Stimulated activated CD8-positive, alpha-beta memory T cell treated with anti-CD3 and anti-CD28 coated beads, Interleukin-2, amount 100 ng/mL, for 48 hours (primary cell): ENCODE results near the gene PHF24.
"Not testable (repeated sequence)": the region's sequence is repeated elsewhere in the genome, so short reads cannot be mapped to it uniquely, and the experiment has no call there.

ENCODE experiments used
- DNase-seq, 2 donors: peaks; one replicate each; pipeline ENCODE4 v3.0.0-alpha.2; 2020; ENCODE audit warnings: low read depth in 2 of 2

PHF24 gene

DNA sequence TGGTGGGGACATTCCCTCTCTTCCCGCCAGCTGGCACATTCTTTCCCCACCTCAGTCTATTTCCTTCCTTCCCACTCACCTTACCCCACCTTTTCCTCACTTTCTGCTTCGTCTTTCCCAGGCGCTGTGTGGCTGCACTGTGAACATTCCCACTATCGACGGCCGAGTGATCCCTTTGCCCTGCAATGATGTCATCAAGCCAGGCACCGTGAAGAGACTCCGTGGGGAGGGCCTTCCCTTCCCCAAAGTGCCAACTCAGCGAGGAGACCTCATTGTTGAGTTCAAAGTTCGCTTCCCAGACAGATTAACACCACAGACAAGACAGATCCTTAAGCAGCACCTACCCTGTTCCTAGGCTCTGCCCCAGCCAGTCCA, 38.8 kb downstream of the PHF24 start:
- no peak for DNase-seq

DNA sequence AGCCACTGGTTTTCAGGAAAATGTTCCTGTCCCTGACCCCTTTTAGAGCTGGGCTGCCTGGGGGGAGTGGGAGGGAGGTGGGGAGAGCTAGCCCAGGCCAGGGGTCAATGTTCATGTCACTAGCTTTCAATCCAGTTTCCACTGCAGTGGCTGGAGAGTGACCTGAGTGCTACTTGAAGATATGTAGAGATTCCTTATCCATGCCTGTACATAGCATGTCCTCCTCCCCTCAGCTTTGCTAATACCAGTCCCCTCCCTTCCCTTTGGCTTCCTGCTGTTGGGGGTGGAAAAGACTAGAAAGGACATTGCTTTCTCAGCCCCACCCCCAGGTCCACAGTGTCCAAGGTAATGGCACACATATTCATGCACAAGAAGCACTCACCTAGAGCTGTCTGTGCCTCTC, 39.3 kb downstream of the PHF24 start:
- DNase-seq = no peak

DNA sequence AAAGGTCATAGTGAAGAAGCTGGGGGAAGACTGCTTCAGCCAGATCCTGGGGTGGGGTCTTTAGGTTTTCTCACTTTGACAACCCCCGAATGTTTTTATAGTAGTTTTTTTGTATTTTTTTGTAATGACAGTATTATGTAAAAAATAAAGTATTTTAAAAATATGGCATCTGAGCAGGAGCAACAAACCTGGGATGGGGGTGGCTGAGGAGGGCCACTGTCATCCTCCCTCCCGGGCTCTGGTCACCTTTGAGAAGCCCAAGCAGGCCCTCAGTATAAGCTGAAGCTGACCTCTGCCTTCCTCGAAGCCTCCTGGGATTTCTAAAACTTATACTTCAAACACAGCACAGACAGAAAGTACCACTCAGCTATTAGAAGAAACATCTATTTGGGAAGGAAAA, 40.2 kb downstream of the PHF24 start:
- no peak for DNase-seq

DNA sequence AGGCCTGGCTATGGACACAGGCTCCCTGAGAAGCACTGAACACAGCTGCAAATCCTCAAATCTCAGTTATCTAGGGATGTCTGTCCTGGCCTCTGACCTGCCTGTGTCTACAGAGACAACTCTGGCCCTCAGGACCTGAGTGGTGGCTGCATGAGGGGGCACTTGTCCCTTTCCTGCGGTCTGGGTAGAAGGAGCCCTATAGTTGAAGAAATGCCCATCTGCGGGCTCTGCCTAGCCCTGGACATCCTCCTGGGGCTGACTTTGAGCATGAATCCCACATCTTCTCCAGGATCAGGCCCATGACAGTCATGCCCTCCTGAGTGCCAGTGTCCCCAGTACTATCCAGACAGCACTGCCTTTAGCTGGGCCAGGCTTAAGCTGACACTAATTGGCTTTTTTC, 41.5 kb downstream of the PHF24 start:
- DNase-seq = no peak

DNA sequence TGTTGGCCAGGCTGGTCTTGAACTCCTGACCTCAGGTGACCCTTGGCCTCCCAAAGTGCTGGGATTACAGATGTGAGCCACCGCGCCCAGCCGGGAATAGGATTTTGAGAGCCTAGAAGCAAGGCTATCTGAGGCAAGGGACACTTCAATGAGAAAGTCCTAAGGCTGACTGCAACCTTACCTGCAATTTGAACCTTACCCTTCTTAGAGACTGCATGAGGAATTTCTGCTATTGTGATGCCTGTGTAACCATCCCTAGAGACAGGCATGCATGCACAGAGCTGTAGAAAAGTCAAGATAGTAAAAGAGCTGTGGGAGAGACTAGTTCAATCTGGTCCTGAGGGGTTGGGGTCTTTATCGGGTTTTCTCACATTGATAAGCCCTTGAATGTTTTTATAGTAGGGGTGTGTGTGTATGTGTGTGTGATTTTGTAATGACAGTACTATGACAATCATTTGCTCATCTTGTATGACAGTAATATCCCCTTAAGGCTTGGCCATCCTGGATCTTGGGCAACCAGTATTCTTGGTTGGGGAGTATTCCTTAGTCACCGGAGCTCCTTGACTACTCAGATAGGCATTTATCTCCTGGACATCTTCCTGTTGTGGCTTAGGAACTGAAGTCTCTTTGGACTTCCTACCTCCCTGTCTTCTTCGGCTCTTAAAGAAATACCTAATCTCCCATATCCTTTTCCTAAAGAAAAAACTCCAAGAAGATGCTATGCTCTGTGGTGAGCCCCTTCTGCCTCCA, 42.6 kb downstream of the PHF24 start:
- DNase-seq = no peak

DNA sequence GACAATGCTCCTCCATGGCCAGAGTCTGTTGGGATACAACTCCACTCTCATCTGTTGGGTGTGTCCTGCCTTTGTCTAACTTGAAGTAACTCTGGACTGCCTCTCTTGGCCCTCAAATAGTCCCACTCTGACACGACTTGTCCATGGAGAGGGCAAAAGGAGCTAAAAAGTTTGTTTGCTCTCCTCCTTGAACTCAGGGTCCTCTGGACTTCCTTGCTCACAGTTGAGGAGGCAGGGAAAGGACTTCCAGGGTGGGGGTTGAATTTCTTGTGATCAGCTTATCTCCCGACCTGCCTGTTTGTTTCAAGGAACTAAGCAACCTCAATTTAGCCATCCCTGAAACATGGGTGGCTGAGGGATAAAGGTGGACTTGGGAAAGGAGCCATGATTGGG, 43.2 kb downstream of the PHF24 start:
- DNase-seq = no peak

DNA sequence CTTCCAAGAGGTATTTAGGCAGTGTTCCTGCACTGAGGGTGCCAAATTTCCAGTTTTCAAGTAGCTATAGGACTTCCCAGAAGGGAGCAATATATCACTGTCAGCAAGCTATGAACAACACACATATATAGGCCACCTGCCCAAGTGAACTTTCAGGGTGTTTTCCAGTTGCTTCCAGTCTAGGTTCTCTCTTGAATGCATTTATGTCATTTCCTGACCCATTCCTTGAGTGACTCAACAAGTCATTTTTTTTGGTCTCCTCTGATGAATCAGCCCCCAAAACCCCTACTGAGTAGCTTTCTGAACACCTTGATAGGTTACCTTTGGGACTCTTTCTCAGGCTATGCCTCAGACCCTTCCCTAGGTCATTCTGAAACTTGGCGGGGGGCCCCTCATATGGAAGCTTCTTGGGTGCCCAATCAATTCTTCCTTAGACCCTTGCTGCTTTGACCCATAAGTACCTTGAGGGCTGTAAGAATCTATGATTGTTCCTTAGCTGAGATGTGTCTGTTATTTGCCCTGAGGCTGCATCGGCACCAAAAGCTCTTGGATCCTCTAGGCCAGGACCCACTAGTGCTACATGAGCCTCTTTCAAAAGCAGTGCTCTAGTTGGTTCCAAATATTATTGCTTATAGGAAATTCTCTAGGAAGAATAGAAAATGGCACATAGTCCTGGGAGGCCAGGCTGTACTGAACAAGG, 43.9 kb downstream of the PHF24 start:
- DNase-seq = no peak

DNA sequence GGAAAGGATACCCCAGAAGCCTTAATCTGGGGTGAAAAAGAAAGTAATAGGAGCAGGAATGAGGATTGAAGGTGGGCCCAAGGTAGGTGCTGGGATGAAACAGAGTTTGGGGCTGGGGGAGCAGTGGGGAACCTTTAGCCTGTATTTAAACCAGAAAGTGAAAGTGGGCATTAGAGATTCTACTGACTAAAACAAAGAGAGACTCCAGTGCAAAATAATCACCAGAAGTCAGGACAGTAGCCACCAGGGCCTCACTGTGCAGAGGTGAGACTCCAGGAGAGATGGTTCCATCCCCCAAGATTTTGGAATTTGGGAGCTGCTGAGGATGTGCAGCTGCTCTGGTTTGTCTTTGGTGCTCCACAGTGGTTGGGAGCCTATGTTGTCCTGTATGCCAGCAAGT, 44.5 kb downstream of the PHF24 start:
- DNase-seq = no peak

DNA sequence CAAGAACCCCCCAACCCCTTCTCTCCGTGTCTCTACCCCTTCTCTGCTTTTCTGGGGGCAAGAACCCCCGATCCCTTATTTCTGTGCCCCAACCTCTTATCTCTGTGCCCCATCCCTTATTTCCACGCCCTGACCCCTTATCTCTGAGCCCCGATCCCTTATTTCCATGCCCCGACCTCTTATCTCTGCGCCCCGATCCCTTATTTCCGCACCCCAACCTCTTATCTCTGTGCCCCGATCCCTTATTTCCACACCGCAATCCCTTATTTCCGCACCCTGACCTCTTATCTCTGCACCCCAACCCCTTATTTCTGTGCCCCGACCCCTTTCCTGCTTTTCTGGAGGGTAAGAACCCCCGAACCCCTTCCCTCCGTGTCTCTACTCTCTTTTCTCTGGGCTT, 46.2 kb downstream of the PHF24 start:
- DNase-seq = not testable (repeated sequence)

DNA sequence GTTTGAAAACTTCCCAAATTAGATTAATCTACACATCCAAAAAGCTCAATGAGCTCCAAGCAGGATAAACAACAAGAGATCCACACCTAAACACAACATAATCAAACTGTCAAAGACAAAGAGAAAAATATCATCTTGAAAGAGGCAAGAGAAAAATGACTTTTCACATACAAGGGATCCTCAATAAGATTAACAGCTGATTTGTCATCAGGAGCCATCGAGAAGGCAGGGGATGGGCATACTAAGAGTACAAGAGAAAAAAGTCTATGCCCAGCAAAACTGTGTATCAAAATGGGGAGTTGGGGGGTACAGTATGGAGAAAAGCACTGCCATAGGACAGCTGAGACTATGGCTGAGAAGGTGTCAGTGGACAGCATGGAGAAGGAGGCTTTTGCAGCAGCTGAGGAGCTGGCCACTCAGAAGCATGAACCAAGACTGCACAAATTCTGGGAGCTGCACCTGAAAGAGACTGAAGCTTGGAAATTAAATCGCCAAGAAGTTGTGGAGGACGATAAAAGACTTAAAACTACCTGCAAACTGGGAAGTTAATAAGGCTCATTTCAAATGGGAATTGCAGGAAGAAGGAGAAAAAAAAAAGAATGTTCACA, 52.4 kb downstream of the PHF24 start:
- DNase-seq = no peak

DNA sequence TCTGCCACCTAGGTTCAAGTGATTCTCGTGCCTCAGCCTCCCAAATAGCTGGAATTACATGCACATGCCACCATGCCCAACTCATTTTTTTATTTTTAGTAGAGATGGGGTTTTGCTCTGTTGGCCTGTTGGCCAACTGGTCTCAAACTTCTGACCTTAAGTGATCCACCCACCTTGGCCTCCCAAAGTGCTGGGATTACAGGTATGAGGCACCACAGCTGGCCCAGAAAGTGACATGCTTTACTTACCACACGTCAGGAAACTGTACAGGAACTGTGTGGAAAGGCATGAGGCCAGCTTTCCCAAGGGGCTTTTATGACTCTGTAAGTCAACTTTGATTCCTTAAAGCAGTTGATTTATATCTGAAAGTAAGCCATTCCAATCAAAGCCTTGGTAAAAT, 56.4 kb downstream of the PHF24 start:
- DNase-seq = no peak

DNA sequence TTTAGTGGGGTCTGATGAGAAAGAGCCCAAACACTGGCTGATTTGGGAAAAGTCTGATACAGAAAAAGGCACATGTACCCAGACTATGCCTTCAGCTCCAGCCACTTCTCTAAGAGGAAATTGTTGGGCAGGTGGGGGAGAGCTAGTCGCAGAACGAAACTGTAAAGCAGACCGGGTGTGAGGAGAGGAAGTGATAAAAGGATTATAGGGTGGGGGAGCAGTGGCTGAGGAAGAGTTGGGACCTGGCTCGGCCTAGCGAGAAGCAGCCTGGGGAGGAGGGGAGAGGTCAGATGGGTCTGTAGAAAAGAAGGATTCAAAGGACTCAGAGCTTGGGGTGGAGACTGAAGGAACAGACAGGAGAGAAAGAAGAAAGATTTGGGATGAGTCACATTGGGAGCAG, 65.4 kb downstream of the PHF24 start:
- not testable (repeated sequence) for DNase-seq

DNA sequence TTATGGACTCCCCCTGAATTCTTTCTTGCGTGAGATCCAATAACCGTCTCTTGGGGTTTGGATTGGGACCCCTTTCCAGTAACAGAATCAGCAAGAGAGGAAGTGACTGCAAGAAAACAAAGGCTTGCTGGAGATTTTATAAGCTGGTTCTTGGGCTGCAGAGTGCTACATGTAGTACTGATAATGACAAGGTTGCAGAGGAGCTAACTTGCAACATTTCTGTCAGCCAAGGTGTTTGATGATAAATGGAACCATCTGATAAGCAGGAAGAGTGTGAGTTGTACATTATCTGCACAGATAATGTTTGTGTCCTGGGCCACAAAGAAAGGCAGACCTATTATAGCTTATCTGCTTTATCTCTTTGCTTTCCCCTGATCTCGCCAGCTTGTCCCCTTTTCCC, 68.6 kb downstream of the PHF24 start:
- DNase-seq = no peak

DNA sequence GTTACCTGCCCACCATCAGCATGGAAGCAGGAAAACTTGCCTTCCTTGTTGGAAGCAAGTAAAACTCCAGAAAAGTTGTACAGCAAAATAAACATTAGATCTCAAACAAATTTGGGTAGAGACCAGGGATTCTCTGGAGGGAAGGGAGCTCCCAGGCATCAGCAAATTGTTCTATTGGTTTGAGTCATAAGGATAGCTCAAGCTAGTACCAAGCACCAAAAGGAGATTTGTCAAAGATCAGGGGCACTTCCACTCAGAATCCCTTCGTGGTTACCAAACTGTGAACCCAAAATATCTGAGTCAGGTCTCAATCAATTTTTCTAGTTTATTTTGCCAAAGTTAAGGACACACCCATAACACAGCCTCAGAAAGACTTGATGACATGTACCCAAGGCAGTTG, 69.3 kb downstream of the PHF24 start:
- no peak for DNase-seq

DNA sequence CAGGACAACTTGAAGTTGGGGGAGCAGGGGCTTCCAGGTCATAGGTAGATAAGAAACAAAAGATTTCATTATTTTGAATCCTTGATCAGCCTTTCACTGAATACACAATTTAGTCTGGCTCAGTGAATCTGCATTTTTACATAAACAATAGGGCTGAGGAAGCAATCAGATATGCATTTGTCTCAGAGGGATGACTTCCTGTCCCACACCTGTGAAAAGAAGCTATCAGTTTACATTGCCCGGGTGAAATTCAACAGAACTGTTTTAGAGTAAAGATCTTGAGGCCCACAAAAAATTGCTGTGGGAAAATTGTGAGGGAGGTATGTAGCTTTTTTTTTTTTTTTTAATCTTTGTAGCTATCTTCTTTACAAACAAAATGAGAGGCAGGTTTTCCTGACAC, 69.8 kb downstream of the PHF24 start:
- DNase-seq = no peak

DNA sequence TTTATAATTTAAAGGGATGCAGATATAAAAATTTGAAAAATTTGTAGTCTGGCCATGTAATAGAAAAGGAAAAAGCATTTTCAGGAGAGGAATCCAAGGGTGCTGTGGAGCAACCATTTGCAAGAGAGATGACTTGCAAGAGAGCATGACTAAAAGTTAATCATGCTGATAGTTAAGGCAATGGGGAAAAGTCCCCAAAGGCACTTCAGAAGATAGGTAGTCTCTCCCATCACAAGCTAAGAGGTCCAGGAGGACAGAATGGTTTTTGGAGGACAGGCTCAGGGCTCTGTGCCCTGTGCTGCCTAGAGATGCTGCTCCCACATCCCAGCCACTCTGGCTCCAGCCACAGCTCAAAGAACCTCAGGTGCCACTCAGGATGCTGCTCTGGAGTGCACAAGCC, 70.3 kb downstream of the PHF24 start:
- no peak for DNase-seq

DNA sequence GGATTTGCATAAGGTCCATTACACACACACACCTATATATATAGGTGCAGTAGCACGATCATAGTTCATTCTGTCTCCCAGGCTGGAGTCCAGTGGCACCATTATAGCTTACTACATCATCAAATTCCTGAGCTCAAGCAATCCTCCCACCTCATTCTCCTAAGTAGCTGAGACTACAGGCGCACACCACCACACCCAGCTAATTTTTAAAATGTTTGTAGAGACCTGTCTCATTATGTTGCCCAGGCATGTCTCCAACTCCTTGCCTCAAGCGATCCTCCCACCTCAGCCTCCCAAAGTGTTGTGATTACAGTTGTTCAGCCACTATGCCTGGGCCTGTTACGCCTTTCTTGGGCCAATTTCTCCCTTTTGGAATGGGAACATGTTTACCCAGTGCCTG, 71.2 kb downstream of the PHF24 start:
- no peak for DNase-seq

DNA sequence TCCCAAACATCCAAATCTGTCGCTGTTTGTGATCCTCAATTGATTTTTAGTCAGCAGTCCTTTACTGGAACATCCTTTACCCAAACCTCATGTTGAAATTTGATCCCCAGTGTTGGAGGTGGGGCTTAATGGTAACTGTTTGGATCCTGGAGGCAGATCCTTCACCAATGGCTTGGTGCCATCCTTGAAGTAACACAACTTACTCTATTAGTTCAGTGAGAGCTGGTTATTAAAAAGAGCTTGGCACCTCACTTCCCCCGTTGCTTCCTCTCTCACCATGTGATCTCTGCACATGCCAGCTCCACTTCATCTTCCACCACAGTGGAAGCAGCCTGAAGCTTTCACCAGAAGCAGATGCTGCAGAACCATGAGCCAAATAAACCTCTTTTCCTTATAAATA, 71.8 kb downstream of the PHF24 start:
- DNase-seq = no peak
